Neural cell (in vitro differentiated cells): ENCODE data around the gene PPFIBP2.

Experiments
- EP300 ChIP-seq: fragments of 450-650 bp; conservative IDR thresholded peaks from 2 replicates; pipeline ENCODE4 v1.6.1; 2014; ENCODE audit warnings: antibody characterized with exemption, mild to moderate bottlenecking, moderate library complexity; ENCODE audit not compliant: poor library complexity, severe bottlenecking
- EZH2 ChIP-seq: fragments of 200-600, 300-800 bp; shearing (Covaris generic), sonication (generic); IDR thresholded peaks from 2 replicates; pipeline ENCODE4 v1.6.1; 2014; ENCODE audit warnings: antibody characterized with exemption, low read length, borderline replicate concordance, mild to moderate bottlenecking; ENCODE audit not compliant: insufficient read depth, poor library complexity, severe bottlenecking
- MXI1 ChIP-seq: fragments of 450-650 bp; conservative IDR thresholded peaks from 2 replicates; pipeline ENCODE4 v1.6.1; 2014; ENCODE audit warnings: antibody characterized with exemption, mild to moderate bottlenecking; ENCODE audit not compliant: poor library complexity, severe bottlenecking
- POLR2AphosphoS5 ChIP-seq: IDR thresholded peaks from 2 replicates; pipeline ENCODE4 v1.6.1; 2012
- RAD21 ChIP-seq: fragments of 450-650 bp; conservative IDR thresholded peaks from 2 replicates; pipeline ENCODE4 v1.6.1; 2014; ENCODE audit warnings: antibody characterized with exemption, mild to moderate bottlenecking, moderate library complexity
- SMC3 ChIP-seq: fragments of 450-650 bp; conservative IDR thresholded peaks from 2 replicates; pipeline ENCODE4 v1.6.1; 2014; ENCODE audit warnings: antibody characterized with exemption, mild to moderate bottlenecking, moderate library complexity; ENCODE audit not compliant: poor library complexity
- TAF1 ChIP-seq: IDR thresholded peaks from 2 replicates; pipeline ENCODE4 v1.6.1; 2012; ENCODE audit warnings: low read depth
- TF ChIP-seq, protein P1 (sequence below): fragments of 450-650 bp; IDR thresholded peaks from 2 replicates; pipeline ENCODE4 v1.5.1; 2014; ENCODE audit warnings: antibody characterized with exemption, mild to moderate bottlenecking, moderate library complexity; ENCODE audit not compliant: poor library complexity, severe bottlenecking
- TF ChIP-seq, protein P2 (sequence below): IDR thresholded peaks from 2 replicates; pipeline ENCODE4 v1.6.1; 2012; ENCODE audit warnings: borderline replicate concordance

- TF ChIP-seq POLR2AphosphoS5, result no peak
- no peak for TF ChIP-seq EP300
- TF ChIP-seq, protein P1, sequence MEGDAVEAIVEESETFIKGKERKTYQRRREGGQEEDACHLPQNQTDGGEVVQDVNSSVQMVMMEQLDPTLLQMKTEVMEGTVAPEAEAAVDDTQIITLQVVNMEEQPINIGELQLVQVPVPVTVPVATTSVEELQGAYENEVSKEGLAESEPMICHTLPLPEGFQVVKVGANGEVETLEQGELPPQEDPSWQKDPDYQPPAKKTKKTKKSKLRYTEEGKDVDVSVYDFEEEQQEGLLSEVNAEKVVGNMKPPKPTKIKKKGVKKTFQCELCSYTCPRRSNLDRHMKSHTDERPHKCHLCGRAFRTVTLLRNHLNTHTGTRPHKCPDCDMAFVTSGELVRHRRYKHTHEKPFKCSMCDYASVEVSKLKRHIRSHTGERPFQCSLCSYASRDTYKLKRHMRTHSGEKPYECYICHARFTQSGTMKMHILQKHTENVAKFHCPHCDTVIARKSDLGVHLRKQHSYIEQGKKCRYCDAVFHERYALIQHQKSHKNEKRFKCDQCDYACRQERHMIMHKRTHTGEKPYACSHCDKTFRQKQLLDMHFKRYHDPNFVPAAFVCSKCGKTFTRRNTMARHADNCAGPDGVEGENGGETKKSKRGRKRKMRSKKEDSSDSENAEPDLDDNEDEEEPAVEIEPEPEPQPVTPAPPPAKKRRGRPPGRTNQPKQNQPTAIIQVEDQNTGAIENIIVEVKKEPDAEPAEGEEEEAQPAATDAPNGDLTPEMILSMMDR, result no peak
- TF ChIP-seq RAD21, result no peak
- TF ChIP-seq MXI1, result no peak
- TF ChIP-seq EZH2, result no peak
- TF ChIP-seq, protein P2, sequence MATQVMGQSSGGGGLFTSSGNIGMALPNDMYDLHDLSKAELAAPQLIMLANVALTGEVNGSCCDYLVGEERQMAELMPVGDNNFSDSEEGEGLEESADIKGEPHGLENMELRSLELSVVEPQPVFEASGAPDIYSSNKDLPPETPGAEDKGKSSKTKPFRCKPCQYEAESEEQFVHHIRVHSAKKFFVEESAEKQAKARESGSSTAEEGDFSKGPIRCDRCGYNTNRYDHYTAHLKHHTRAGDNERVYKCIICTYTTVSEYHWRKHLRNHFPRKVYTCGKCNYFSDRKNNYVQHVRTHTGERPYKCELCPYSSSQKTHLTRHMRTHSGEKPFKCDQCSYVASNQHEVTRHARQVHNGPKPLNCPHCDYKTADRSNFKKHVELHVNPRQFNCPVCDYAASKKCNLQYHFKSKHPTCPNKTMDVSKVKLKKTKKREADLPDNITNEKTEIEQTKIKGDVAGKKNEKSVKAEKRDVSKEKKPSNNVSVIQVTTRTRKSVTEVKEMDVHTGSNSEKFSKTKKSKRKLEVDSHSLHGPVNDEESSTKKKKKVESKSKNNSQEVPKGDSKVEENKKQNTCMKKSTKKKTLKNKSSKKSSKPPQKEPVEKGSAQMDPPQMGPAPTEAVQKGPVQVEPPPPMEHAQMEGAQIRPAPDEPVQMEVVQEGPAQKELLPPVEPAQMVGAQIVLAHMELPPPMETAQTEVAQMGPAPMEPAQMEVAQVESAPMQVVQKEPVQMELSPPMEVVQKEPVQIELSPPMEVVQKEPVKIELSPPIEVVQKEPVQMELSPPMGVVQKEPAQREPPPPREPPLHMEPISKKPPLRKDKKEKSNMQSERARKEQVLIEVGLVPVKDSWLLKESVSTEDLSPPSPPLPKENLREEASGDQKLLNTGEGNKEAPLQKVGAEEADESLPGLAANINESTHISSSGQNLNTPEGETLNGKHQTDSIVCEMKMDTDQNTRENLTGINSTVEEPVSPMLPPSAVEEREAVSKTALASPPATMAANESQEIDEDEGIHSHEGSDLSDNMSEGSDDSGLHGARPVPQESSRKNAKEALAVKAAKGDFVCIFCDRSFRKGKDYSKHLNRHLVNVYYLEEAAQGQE, result no peak
- no peak for TF ChIP-seq TAF1
- TF ChIP-seq SMC3, result no peak
These were observed 71.1 kb downstream of the PPFIBP2 start for GRCh38 chr11:7584910-7585309.
